Measurements from ENCODE around the gene EXOC6B.

DNA sequence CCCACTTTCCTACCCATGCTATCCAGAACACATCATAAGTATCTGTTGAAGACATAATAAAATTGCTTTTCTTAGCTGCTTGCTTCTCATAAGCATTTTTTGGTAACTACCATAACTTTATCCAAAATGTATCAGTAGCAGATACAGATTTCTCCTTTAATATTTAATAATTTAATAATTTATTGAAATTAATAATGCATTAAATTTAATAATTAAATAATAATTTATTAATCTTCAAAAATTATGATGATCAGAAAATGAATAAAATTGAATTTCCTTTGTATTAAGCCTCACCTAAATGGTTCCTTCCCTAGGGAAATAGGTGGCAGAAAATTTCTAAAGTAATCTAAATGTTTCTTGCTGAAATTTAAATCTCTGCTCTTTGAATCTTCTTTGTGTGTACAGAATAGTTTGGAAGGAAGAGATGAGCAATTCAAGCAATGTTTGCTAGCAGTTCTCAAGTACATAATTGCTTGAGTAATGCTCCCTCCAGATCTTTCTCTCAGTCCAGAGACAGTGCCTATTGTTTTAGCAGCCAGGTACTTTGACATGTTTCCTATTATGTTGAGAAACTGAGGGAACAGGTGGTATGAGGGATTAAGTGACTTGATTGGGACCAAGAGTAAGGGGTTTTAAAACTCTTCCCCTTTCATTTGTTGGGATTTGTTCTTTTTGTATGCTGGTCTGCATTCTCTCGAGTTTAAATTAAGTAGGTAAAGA lies 555.1 kb downstream of the EXOC6B start:
- TF ChIP-seq, protein P1, sequence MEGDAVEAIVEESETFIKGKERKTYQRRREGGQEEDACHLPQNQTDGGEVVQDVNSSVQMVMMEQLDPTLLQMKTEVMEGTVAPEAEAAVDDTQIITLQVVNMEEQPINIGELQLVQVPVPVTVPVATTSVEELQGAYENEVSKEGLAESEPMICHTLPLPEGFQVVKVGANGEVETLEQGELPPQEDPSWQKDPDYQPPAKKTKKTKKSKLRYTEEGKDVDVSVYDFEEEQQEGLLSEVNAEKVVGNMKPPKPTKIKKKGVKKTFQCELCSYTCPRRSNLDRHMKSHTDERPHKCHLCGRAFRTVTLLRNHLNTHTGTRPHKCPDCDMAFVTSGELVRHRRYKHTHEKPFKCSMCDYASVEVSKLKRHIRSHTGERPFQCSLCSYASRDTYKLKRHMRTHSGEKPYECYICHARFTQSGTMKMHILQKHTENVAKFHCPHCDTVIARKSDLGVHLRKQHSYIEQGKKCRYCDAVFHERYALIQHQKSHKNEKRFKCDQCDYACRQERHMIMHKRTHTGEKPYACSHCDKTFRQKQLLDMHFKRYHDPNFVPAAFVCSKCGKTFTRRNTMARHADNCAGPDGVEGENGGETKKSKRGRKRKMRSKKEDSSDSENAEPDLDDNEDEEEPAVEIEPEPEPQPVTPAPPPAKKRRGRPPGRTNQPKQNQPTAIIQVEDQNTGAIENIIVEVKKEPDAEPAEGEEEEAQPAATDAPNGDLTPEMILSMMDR (IDR thresholded peaks at IDR 0.05): no peak
- no peak for TF ChIP-seq POLR2A (IDR thresholded peaks at IDR 0.05)

Measured in esophagus squamous epithelium (tissue), 4 donors.